ENCODE measurements around the gene INPP5E.

- TF ChIP-seq CTCF (conservative IDR thresholded peaks at IDR 0.05) (no peak), EZH2 (IDR thresholded peaks at IDR 0.05; ENCODE audit: low read depth) (no peak)
Observed at GRCh38 chr9:136418182-136419091, 21.2 kb downstream of the INPP5E start.

Data from PC-9 (cell line).